Neural cell (in vitro differentiated cells): ENCODE data around the gene PLOD2.

Experiments used
- CTCF ChIP-seq: fragments of 450-650 bp; IDR thresholded peaks from 2 replicates; pipeline ENCODE4 v1.5.1; 2014; ENCODE audit warnings: antibody characterized with exemption, mild to moderate bottlenecking, moderate library complexity; ENCODE audit not compliant: poor library complexity, severe bottlenecking
- EZH2 ChIP-seq: fragments of 200-600, 300-800 bp; shearing (Covaris generic), sonication (generic); IDR thresholded peaks from 2 replicates; pipeline ENCODE4 v1.6.1; 2014; ENCODE audit warnings: antibody characterized with exemption, low read length, borderline replicate concordance, mild to moderate bottlenecking; ENCODE audit not compliant: insufficient read depth, poor library complexity, severe bottlenecking
- RAD21 ChIP-seq: fragments of 450-650 bp; conservative IDR thresholded peaks from 2 replicates; pipeline ENCODE4 v1.6.1; 2014; ENCODE audit warnings: antibody characterized with exemption, mild to moderate bottlenecking, moderate library complexity
- SMC3 ChIP-seq: fragments of 450-650 bp; conservative IDR thresholded peaks from 2 replicates; pipeline ENCODE4 v1.6.1; 2014; ENCODE audit warnings: antibody characterized with exemption, mild to moderate bottlenecking, moderate library complexity; ENCODE audit not compliant: poor library complexity

GRCh38 chr3:146044046-146044445 lies 116.9 kb downstream of the PLOD2 start:
- TF ChIP-seq CTCF (no peak), RAD21 (no peak), EZH2 (no peak), SMC3 (no peak)
